GM12892 (cell line): ENCODE results near the gene SLC17A9.

Experiments
- DNase-seq: peaks from one replicate; pipeline ENCODE4 v3.0.0; 2011; ENCODE audit not compliant: insufficient read length
- FAIRE-seq: peaks from 2 replicates; lab custom pipeline; 2011; peaks lifted over from hg19 to GRCh38; lab: Jason Lieb, UNC
- POLR2A ChIP-seq: IDR thresholded peaks from 2 replicates; pipeline ENCODE4 v1.6.1; 2011; ENCODE audit warnings: low read depth, low read length, control low read depth
- POLR2AphosphoS5 ChIP-seq: IDR thresholded peaks from 2 replicates; pipeline ENCODE4 v1.6.1; 2011; ENCODE audit warnings: low read depth, low read length, control low read depth
- TAF1 ChIP-seq: IDR thresholded peaks from 2 replicates; pipeline ENCODE4 v1.6.1; 2011; ENCODE audit warnings: low read depth, mild to moderate bottlenecking, control low read depth, low read length, borderline replicate concordance

The SLC17A9 gene

DNA sequence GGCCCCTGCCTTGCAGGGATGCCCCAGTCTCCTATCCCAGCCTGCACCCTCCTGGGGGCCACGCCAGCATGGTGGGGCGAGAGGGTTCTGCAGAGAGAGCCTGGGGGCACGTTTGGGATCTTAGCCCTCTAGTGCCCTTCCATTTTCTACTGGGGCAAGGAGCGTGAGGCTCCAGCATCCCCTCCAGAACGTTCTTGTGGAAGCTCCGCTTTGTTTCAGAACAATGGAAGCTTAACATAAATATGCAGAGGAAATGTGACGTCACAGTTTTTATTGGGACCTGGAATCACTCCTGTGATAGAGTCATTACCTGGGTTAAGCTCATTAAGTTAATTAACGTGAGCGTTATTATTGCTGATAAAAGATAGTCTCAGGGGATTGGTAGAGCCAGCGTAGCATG, 34.6 kb downstream of the SLC17A9 start:
- TF ChIP-seq POLR2A: no peak
- no peak for TF ChIP-seq TAF1
- TF ChIP-seq POLR2AphosphoS5: no peak
- DNase-seq (no peak), FAIRE-seq (no peak)

DNA sequence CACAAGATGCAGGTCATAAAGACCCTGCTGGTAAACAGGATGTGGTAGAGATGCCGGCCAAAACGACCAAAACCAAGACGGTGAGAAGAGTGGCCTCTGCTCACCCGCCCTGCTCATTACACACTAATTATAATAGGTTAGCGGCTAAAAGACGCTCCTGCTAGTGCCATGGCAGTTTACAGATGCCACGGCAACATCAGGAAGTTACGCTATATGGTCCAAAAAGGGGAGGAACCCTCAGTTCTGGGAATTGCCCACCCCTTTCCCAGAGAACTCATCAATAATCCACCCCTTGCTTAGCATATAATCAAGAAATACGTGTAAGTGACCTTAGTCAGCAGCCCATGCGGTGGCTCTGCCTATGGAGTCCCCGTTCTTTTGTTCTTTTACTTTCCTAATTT, 36.7 kb downstream of the SLC17A9 start:
- DNase-seq (no peak), FAIRE-seq (no peak)
- TF ChIP-seq TAF1 (no peak), POLR2A (no peak), POLR2AphosphoS5 (no peak)

GRCh38 chr20:62990306-62990825, 37.9 kb downstream of the SLC17A9 start:
- TF ChIP-seq POLR2AphosphoS5 (no peak), TAF1 (no peak), POLR2A (no peak)
- DNase-seq (no peak), FAIRE-seq (no peak)

DNA sequence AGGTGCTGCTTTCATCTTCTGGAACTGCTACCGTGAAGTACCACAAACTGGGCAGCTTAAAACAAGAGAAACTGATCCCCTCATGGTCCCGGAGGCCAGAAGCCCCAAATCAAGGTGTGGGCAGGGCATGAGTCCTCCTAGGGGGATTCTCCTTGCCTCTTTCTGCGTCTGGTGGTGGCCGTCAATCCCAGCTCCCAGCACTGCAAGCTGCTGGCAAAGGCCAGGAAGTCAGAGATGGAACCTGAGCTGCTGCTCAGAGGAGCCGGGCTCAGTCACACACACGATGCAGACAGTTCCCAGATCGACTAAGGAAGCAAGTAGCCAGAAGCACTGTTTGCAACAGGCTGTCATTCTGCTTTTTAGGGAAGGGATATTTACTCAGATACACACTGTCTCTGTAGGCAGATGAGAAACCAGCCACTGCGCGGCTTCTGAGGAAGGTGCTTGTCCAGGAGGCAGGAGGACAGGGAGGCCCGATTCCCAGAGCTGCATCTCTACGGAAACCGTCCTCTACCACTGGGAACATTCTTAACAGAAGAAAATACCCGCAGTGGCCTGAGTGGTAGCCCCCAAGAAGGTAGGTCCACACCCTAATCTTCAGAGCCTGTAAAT, 38.8 kb downstream of the SLC17A9 start:
- no peak for FAIRE-seq
- no peak for TF ChIP-seq POLR2AphosphoS5
- TF ChIP-seq POLR2A: no peak
- no peak for TF ChIP-seq TAF1
- DNase-seq: no peak

GRCh38 chr20:62991863-62992262, 39.4 kb downstream of the SLC17A9 start:
- TF ChIP-seq POLR2AphosphoS5 (no peak), TAF1 (no peak), POLR2A (no peak)
- DNase-seq: no peak
- FAIRE-seq: no peak

- FAIRE-seq (no peak), DNase-seq (no peak)
- no peak for TF ChIP-seq TAF1
- no peak for TF ChIP-seq POLR2AphosphoS5
- TF ChIP-seq POLR2A: no peak
Measured at GRCh38 chr20:62993856-62994494, 41.5 kb downstream of the SLC17A9 start.

- FAIRE-seq (no peak), DNase-seq (no peak)
- TF ChIP-seq POLR2AphosphoS5 (no peak), TAF1 (no peak), POLR2A (no peak)
Measured at GRCh38 chr20:62994869-62995281, 42.4 kb downstream of the SLC17A9 start.

GRCh38 chr20:62995481-62995880, 43.0 kb downstream of the SLC17A9 start:
- TF ChIP-seq POLR2AphosphoS5 (no peak), TAF1 (no peak), POLR2A (no peak)
- FAIRE-seq (no peak), DNase-seq (no peak)

DNA sequence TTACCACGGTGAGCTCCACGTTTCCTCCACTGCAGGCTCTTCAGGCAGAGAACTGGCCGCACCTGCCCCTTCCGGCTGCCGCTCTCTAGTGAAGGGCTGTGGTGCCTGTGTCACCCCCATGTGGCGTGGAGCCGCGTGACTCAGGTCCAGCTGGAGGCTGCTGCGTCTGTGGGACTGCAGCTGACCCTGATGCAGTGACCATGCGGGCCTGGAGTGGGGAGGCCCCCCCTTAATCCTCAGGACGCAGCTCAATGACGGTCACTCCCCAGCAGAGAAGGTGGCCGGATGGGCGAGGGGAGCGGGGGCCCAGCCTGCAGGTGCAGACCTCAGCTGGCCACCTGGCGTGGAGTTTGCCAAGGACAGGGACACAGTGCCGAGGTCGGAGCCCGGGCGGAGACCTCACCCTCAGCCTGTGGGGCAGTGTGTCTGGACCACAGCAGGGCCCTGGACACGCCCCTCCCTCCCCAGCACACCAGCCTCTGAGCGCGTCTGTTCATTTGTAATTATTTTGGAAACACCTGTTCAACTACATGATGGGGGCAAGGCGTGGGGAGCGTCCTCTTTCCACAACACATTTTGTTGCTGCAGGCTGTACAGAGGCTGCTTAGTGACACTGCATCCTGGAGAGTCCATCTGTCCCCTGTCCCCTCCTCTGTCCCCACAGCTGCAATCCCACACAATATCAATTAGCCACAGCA, 43.5 kb downstream of the SLC17A9 start:
- DNase-seq (no peak), FAIRE-seq (no peak)
- TF ChIP-seq POLR2A (no peak), TAF1 (no peak), POLR2AphosphoS5 (no peak)

- TF ChIP-seq POLR2AphosphoS5 (no peak), POLR2A (no peak), TAF1 (no peak)
- DNase-seq (no peak), FAIRE-seq (no peak)
Measured at GRCh38 chr20:62996596-62996982, 44.1 kb downstream of the SLC17A9 start.

DNA sequence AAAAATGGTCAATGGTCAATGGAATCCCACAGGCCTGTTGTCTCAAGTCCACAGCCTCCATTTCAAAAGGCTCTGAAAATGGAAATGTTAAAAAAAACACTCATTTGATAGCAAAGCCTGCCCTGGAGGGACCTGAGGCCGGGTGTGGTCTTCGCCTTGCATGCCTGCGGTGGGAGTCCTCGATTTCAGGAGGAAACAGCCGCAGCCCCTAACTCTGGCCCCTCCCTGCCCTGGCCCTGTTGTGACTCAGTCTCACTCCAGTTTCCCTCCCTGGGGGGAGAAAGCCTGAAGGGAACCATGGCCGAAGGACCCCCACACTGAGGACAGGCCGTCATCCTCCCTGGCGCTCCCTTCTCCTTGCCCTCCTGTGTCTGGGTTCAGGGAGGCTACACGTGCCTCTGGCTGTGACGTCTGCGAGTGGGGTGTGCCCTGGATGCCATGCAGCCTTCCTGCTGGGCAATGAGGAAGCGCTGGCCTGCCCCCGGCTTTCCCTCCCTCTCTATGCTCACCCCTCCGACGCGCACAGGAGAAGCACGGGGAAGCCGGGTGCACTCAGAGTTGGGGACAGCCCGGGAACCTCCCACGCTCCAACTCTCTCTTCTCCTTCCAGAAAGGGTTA, 45.0 kb downstream of the SLC17A9 start:
- TF ChIP-seq POLR2A: no peak
- no peak for TF ChIP-seq POLR2AphosphoS5
- TF ChIP-seq TAF1: no peak
- DNase-seq: no peak
- FAIRE-seq: no peak

GRCh38 chr20:62998449-62998848, 45.9 kb downstream of the SLC17A9 start:
- FAIRE-seq (no peak), DNase-seq (no peak)
- no peak for TF ChIP-seq TAF1
- TF ChIP-seq POLR2A: no peak
- TF ChIP-seq POLR2AphosphoS5: no peak
